ENCODE data around the gene PDIK1L. TPM values are rescaled to one million over a fixed set of nuclear protein-coding genes. Genes with fewer than 3 reads are reported as not detected.

PDIK1L gene
- total and polyA plus RNA-seq, 2 of the 8 experiments (the other 6 are each of a cell fraction or from before 2014, with no cell fraction given): 0.95 to 4.5 TPM

GRCh38 chr1:26168410-26169197 lies 57.0 kb downstream of the PDIK1L start, which contains the start of gene C1orf232:
TSS of gene C1orf232 (minus strand) at chr1:26168963. CDS start at chr1:26168499, 464 bp downstream.
- Histone ChIP-seq H2BK5ac (ENCODE audit: low read depth, low read length) (0 out of 2 replicates have a peak within 1 kb of the TSS, but pooled peaks have one; percentile 71), H4K5ac (ENCODE audit: insufficient read length, low read depth, low read length) (peak within 1 kb of the TSS; percentile 73), H2AFZ (ENCODE audit: low read length) (no peak within 1 kb of the TSS), H3K36me3 (ENCODE audit: control insufficient read depth in 2 of 4, insufficient read depth in 4 of 4, low read length in 3 of 4) (no peaks in the 10 kb centered on the region; a peak in 1 of 8 replicates), H4K8ac (ENCODE audit: extremely low read depth, insufficient read depth, low read length) (peak within 1 kb of the TSS; percentile 97), H3K23me2 (ENCODE audit: low read depth, low read length) (peaks cover 12% of the 10 kb centered on the region), H3K27me3 (replicated peaks in 1 of 4; ENCODE audit: control insufficient read depth in 3 of 4, extremely low read depth in 1 of 4, insufficient read depth in 3 of 4, low read length in 3 of 4) (peaks cover 6 to 17% (median 13%) of the 10 kb centered on the region in 4 experiments), H3K4me2 (ENCODE audit: insufficient read depth in 1 of 2, low read depth in 2 of 2, low read length in 2 of 2) (peak within 1 kb of the TSS; percentile 77 to 96), H2BK20ac (ENCODE audit: low read length) (no peak within 1 kb of the TSS), H3K56ac (replicated peaks; ENCODE audit: insufficient read length, low read depth, low read length) (peak within 1 kb of the TSS; percentile 35), H3K9ac (replicated peaks in 1 of 4; ENCODE audit: extremely low read depth in 1 of 4, low read depth in 3 of 4, low read length in 3 of 4) (peak within 1 kb of the TSS; percentile 47 to 84 (median 74); a peak in 6 of 7 replicates), H3K4me3 (ENCODE audit: extremely low read depth in 1 of 4, insufficient read depth in 2 of 4, low read depth in 3 of 4, low read length in 4 of 4) (peak within 1 kb of the TSS; percentile 71 to 79 (median 74)), H3K27ac (ENCODE audit: low read depth, low read length) (peak within 1 kb of the TSS; percentile 23; the same call in 1 of the 2 replicates), H4K20me1 (replicated peaks in 1 of 2; ENCODE audit: control insufficient read depth in 1 of 2, insufficient read depth in 2 of 2, low read length in 2 of 2) (peaks cover 2 to 4% of the 10 kb centered on the region in 2 experiments), H3K79me1 (ENCODE audit: low read depth, low read length) (peaks cover 4% of the 10 kb centered on the region; the same call in 1 of the 2 replicates), H2BK15ac (ENCODE audit: low read length) (peak within 1 kb of the TSS; percentile 88; the same call in 1 of the 2 replicates), H3K4ac (replicated peaks; ENCODE audit: insufficient read length, low read depth, low read length) (no peak within 1 kb of the TSS), H2AK5ac (ENCODE audit: low read depth, low read length) (no peak within 1 kb of the TSS), H3K79me2 (ENCODE audit: control insufficient read depth in 1 of 2, insufficient read depth in 2 of 2, low read length in 2 of 2) (peaks cover 0 to 8% of the 10 kb centered on the region in 2 experiments; a peak in 2 of 4 replicates), H3K9me3 (ENCODE audit: insufficient read depth in 2 of 2, low read depth in 1 of 2, low read length in 1 of 2) (no peaks in the 10 kb centered on the region), H3K18ac (ENCODE audit: extremely low read depth, low read length) (peak within 1 kb of the TSS; percentile 71), H2BK120ac (replicated peaks; ENCODE audit: low read depth, low read length) (no peak within 1 kb of the TSS), H2BK12ac (ENCODE audit: low read depth, low read length) (no peak within 1 kb of the TSS), H3K4me1 (replicated peaks in 1 of 4; ENCODE audit: control insufficient read depth in 3 of 4, insufficient read depth in 4 of 4, low read length in 3 of 4) (peaks cover 5 to 20% (median 15%) of the 10 kb centered on the region in 4 experiments), H3K14ac (ENCODE audit: insufficient read length) (no peak within 1 kb of the TSS), H3K23ac (ENCODE audit: insufficient read length) (no peak within 1 kb of the TSS), H4K91ac (replicated peaks; ENCODE audit: insufficient read length, low read length) (peak within 1 kb of the TSS; percentile 48)
- FAIRE-seq (no peak), DNase-seq (ENCODE audit: low read depth in 1 of 2, low spot score in 2 of 2) (no peak)
- CTCF ChIA-PET (ENCODE audit: partially characterized antibody): interaction anchor here (1.0 to 16.2 kb wide), 11 partner anchors 9 to 248 kb away, joined by 3 to 159 read pairs (median 7); partner anchors contain the start of genes CATSPER4, CEP85, FAM110D and SLC30A2
- POLR2A ChIA-PET (ENCODE audit: partially characterized antibody): interaction anchor here (0.5 to 2.9 kb wide), 3 partner anchors 9 to 81 kb away, joined by 3 to 6 read pairs (median 3); partner anchors contain the start of genes CEP85 and CNKSR1
- WGBS, 2 experiments (ENCODE audit: extremely low coverage in 1 of 2, insufficient coverage in 1 of 2, insufficient read length in 1 of 2, insufficient replicate concordance in 2 of 2, low coverage in 1 of 2, low lambda C conversion rate in 2 of 2, missing lambda C conversion rate in 1 of 2): 84% methylated on average over 5 of the region's 5 CpGs; no CpG with 5 or more reads in 1 of the 2 experiments
- TF ChIP-seq CTBP2 (IDR thresholded peaks at IDR 0.05; ENCODE audit: borderline replicate concordance, insufficient read depth, insufficient read length, low read length): no peak
- TF ChIP-seq EZH2 (IDR thresholded peaks at IDR 0.05; ENCODE audit: low read depth, low read length, severe bottlenecking): no peak
- TF ChIP-seq ATF3 (IDR thresholded peaks at IDR 0.05; ENCODE audit: insufficient read depth, low read depth, low read length): no peak
